ENCODE measurements around the gene NUMB. TPM values are rescaled to one million over a fixed set of nuclear protein-coding genes. Genes with fewer than 3 reads are reported as not detected.

Gene NUMB
- total and polyA plus RNA-seq, 4 donors, result 21.2 to 45.8 (median 26.1) TPM

- TF ChIP-seq YY1 (IDR thresholded peaks at IDR 0.05) (no peak), HNF4G (IDR thresholded peaks at IDR 0.05) (no peak), EGR1 (IDR thresholded peaks at IDR 0.05; ENCODE audit: low read depth in 2 of 2) (no peak), SP1 (IDR thresholded peaks at IDR 0.05) (no peak), CTCF (IDR thresholded peaks at IDR 0.05; ENCODE audit: low read depth, low read length, missing input control) (no peak), JUND (IDR thresholded peaks at IDR 0.05) (no peak), TAF1 (conservative IDR thresholded peaks at IDR 0.05) (no peak), HNF4A (conservative IDR thresholded peaks at IDR 0.05) (no peak), RXRA (IDR thresholded peaks at IDR 0.05) (no peak)
- TF ChIP-seq, protein P1, sequence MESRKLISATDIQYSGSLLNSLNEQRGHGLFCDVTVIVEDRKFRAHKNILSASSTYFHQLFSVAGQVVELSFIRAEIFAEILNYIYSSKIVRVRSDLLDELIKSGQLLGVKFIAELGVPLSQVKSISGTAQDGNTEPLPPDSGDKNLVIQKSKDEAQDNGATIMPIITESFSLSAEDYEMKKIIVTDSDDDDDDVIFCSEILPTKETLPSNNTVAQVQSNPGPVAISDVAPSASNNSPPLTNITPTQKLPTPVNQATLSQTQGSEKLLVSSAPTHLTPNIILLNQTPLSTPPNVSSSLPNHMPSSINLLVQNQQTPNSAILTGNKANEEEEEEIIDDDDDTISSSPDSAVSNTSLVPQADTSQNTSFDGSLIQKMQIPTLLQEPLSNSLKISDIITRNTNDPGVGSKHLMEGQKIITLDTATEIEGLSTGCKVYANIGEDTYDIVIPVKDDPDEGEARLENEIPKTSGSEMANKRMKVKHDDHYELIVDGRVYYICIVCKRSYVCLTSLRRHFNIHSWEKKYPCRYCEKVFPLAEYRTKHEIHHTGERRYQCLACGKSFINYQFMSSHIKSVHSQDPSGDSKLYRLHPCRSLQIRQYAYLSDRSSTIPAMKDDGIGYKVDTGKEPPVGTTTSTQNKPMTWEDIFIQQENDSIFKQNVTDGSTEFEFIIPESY (IDR thresholded peaks at IDR 0.05), result no peak
- TF ChIP-seq, protein P2, sequence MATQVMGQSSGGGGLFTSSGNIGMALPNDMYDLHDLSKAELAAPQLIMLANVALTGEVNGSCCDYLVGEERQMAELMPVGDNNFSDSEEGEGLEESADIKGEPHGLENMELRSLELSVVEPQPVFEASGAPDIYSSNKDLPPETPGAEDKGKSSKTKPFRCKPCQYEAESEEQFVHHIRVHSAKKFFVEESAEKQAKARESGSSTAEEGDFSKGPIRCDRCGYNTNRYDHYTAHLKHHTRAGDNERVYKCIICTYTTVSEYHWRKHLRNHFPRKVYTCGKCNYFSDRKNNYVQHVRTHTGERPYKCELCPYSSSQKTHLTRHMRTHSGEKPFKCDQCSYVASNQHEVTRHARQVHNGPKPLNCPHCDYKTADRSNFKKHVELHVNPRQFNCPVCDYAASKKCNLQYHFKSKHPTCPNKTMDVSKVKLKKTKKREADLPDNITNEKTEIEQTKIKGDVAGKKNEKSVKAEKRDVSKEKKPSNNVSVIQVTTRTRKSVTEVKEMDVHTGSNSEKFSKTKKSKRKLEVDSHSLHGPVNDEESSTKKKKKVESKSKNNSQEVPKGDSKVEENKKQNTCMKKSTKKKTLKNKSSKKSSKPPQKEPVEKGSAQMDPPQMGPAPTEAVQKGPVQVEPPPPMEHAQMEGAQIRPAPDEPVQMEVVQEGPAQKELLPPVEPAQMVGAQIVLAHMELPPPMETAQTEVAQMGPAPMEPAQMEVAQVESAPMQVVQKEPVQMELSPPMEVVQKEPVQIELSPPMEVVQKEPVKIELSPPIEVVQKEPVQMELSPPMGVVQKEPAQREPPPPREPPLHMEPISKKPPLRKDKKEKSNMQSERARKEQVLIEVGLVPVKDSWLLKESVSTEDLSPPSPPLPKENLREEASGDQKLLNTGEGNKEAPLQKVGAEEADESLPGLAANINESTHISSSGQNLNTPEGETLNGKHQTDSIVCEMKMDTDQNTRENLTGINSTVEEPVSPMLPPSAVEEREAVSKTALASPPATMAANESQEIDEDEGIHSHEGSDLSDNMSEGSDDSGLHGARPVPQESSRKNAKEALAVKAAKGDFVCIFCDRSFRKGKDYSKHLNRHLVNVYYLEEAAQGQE (IDR thresholded peaks at IDR 0.05), result no peak
- no peak for DNase-seq (ENCODE audit: low spot score)
- no peaks in the 10 kb centered on the region for H3K27me3 ChIP-seq (ENCODE audit: control insufficient read depth in 4 of 4, insufficient read depth in 4 of 4, low read length in 3 of 4)
- H3K9me3 ChIP-seq (ENCODE audit: control insufficient read depth in 4 of 4, low read length in 3 of 4), result no peaks in the 10 kb centered on the region
- H3K4me1 ChIP-seq (ENCODE audit: control insufficient read depth in 4 of 4, insufficient read depth in 4 of 4, low read length in 3 of 4), result peaks cover 6 to 17% (median 10%) of the 10 kb centered on the region in 4 donors
- 97% methylated on average over 2 of the region's 2 CpGs for WGBS
- H3K27ac ChIP-seq (ENCODE audit: low read depth in 1 of 2, low read length in 2 of 2), result no peak overlapping the region
- H3K4me3 ChIP-seq (ENCODE audit: low read depth in 1 of 3, low read length in 3 of 3), result no peak overlapping the region
- no peak overlapping the region for H3K9ac ChIP-seq (ENCODE audit: low read depth in 1 of 2, low read length in 2 of 2)
- H3K36me3 ChIP-seq (ENCODE audit: control insufficient read depth in 4 of 4, insufficient read depth in 3 of 4, low read depth in 1 of 4, low read length in 3 of 4), result peaks cover 0 to 3% (median 1%) of the 10 kb centered on the region in 4 donors
Measured at GRCh38 chr14:73494593-73494992, 36.2 kb upstream of the NUMB start.

DNA sequence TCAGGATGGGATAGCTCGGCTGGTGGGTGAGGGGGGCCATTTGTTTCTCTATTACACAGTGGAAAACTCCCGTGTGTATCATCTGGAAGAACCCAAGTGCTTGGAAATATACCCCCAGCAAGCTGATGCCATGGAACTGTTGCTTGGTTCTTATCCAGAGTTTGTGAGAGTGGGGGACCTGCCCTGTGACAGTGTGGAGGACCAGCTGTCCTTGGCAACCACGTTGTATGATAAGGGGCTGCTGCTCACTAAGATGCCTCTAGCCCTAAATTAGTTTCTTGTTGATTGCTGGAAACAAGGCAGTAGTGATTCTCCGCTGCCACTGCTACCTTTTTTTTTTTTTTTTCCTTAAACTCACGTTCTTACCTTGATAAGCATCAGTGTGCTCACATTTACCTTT lies 34.3 kb upstream of the NUMB start:
- WGBS, result 86% methylated on average over 5 of the region's 5 CpGs
- H3K9me3 ChIP-seq (ENCODE audit: control insufficient read depth in 4 of 4, low read length in 3 of 4), result no peaks in the 10 kb centered on the region
- no peaks in the 10 kb centered on the region for H3K36me3 ChIP-seq (ENCODE audit: control insufficient read depth in 4 of 4, insufficient read depth in 3 of 4, low read depth in 1 of 4, low read length in 3 of 4)
- no peak overlapping the region for H3K4me3 ChIP-seq (ENCODE audit: low read depth in 1 of 3, low read length in 3 of 3)
- DNase-seq (ENCODE audit: low spot score), result no peak
- no peak overlapping the region for H3K9ac ChIP-seq (ENCODE audit: low read depth in 1 of 2, low read length in 2 of 2)
- TF ChIP-seq FOXA2 (IDR thresholded peaks at IDR 0.05) (no peak), FOXA1 (IDR thresholded peaks at IDR 0.05) (no peak), EGR1 (IDR thresholded peaks at IDR 0.05; ENCODE audit: low read depth in 2 of 2) (no peak), RXRA (IDR thresholded peaks at IDR 0.05) (no peak), TAF1 (conservative IDR thresholded peaks at IDR 0.05) (no peak), NR2F2 (IDR thresholded peaks at IDR 0.05) (no peak), HNF4G (IDR thresholded peaks at IDR 0.05) (no peak)
- no peak overlapping the region for H3K27ac ChIP-seq (ENCODE audit: low read depth in 1 of 2, low read length in 2 of 2)
- H3K27me3 ChIP-seq (ENCODE audit: control insufficient read depth in 4 of 4, insufficient read depth in 4 of 4, low read length in 3 of 4), result no peaks in the 10 kb centered on the region
- peaks cover 6 to 17% (median 10%) of the 10 kb centered on the region in 4 donors for H3K4me1 ChIP-seq (ENCODE audit: control insufficient read depth in 4 of 4, insufficient read depth in 4 of 4, low read length in 3 of 4)
